Mesothelial cell of epicardium (in vitro differentiated cells): ENCODE results near the gene NBEAL1. TPM values are rescaled to one million over a fixed set of nuclear protein-coding genes. Genes with fewer than 3 reads are reported as not detected.
"Not testable (repeated sequence)": the region's sequence is repeated elsewhere in the genome, so short reads cannot be mapped to it uniquely, and the experiment has no call there.

Experiments used
- DNase-seq, 2 experiments: peaks; one replicate each; pipeline ENCODE4 v3.0.0; 2021; ENCODE audit warnings: low spot score in 2 of 2; ENCODE audit not compliant: unreplicated experiment in 2 of 2
- H3K27ac Mint-ChIP-seq: 2 replicates; pipeline ENCODE4 v1.8.0; 2021; ENCODE audit warnings: mixed read lengths
- H3K27me3 Mint-ChIP-seq: 2 replicates; pipeline ENCODE4 v1.8.0; 2021; ENCODE audit warnings: low read depth, mixed read lengths
- H3K36me3 Mint-ChIP-seq: 2 replicates; pipeline ENCODE4 v1.8.0; 2021; ENCODE audit warnings: mixed read lengths
- H3K4me1 Mint-ChIP-seq: 2 replicates; pipeline ENCODE4 v1.8.0; 2021; ENCODE audit warnings: mixed read lengths
- H3K4me3 Mint-ChIP-seq: 2 replicates; pipeline ENCODE4 v1.8.0; 2021; ENCODE audit warnings: mild to moderate bottlenecking, moderate library complexity, mixed read lengths
- H3K9me3 Mint-ChIP-seq: 2 replicates; pipeline ENCODE4 v1.8.0; 2021; ENCODE audit warnings: mixed read lengths
- CTCF ChIP-seq: fragments of 200-600 bp; sonication (generic); IDR thresholded peaks from one replicate; pipeline ENCODE4 v1.5.0; 2021; ENCODE audit warnings: antibody characterized with exemption; ENCODE audit not compliant: unreplicated experiment
- total RNA-seq: library from RNA; stranded (reverse); gene quantifications from 3 replicates; pipeline ENCODE4 v1.2.1, GENCODE V29; 2021

The NBEAL1 gene
- total RNA-seq, 1 donor from 2014 or later, result 36.6 TPM

GRCh38 chr2:203135105-203135504 is 120.4 kb downstream of the NBEAL1 start:
- Mint-ChIP-seq H3K4me3 (no peak overlapping the region), H3K27me3 (no peaks in the 10 kb centered on the region), H3K4me1 (peaks cover 2% of the 10 kb centered on the region), H3K27ac (no peak overlapping the region), H3K9me3 (no peaks in the 10 kb centered on the region), H3K36me3 (peaks cover 13% of the 10 kb centered on the region)
- no peak for TF ChIP-seq CTCF
- no peak for DNase-seq

- Mint-ChIP-seq H3K4me3 (no peak overlapping the region), H3K36me3 (peaks cover 11% of the 10 kb centered on the region), H3K27ac (no peak overlapping the region), H3K4me1 (peaks cover 5% of the 10 kb centered on the region), H3K9me3 (no peaks in the 10 kb centered on the region), H3K27me3 (no peaks in the 10 kb centered on the region)
- no peak for TF ChIP-seq CTCF
- DNase-seq, result no peak
Observed at GRCh38 chr2:203143391-203143790, 128.7 kb downstream of the NBEAL1 start.

- no peak overlapping the region for H3K4me3 Mint-ChIP-seq
- H3K27me3 Mint-ChIP-seq, result no peaks in the 10 kb centered on the region
- no peak for TF ChIP-seq CTCF
- peaks cover 7% of the 10 kb centered on the region for H3K4me1 Mint-ChIP-seq
- peaks cover 7% of the 10 kb centered on the region for H3K9me3 Mint-ChIP-seq
- peaks cover 27% of the 10 kb centered on the region for H3K36me3 Mint-ChIP-seq
- DNase-seq, result no peak
- H3K27ac Mint-ChIP-seq, result no peak overlapping the region
Observed at GRCh38 chr2:203149194-203149593, 134.5 kb downstream of the NBEAL1 start.

- Mint-ChIP-seq H3K9me3 (no peaks in the 10 kb centered on the region), H3K36me3 (peaks cover 26% of the 10 kb centered on the region), H3K4me3 (no peak overlapping the region), H3K27me3 (no peaks in the 10 kb centered on the region), H3K27ac (no peak overlapping the region), H3K4me1 (no peaks in the 10 kb centered on the region)
- no peak for TF ChIP-seq CTCF
- DNase-seq, result no peak
Observed at GRCh38 chr2:203155406-203155805, 140.7 kb downstream of the NBEAL1 start.

- not testable (repeated sequence) for DNase-seq, H3K27ac Mint-ChIP-seq, H3K27me3 Mint-ChIP-seq, H3K9me3 Mint-ChIP-seq, H3K4me3 Mint-ChIP-seq, H3K4me1 Mint-ChIP-seq
- H3K36me3 Mint-ChIP-seq, result peaks cover 27% of the 10 kb centered on the region
Observed at GRCh38 chr2:203162722-203163121, 148.0 kb downstream of the NBEAL1 start.

DNA sequence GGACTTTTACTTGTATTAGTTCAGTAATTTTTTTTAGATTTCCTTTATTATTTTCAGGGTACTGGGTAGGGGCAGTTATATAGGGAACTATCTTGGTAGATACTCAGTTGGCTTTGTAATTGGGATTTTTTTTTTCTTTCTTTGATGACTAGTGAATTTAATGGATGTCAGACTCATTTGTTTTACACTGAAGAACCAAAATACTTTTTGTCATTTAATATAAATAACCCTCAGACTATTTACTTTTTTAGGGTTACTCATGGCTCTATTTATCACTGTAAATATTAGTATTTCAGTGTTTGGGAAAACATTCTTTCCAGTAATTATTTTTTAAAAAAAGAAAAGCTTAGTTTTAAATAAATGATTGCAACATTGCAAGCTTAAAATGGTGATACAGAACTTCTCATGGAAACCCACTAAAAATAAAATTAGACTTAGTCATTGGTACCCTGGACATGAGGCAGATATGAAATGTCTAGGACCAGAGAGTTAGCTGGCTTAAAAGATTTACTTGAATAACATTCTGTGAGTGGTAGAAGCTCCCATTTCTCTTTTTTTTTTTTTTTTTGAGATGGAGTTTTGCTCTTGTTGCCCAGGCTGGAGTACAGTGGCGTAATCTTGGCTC is 149.7 kb downstream of the NBEAL1 start:
- TF ChIP-seq CTCF, result no peak
- Mint-ChIP-seq H3K36me3 (peaks cover 25% of the 10 kb centered on the region), H3K27ac (no peak overlapping the region), H3K9me3 (peaks cover 6% of the 10 kb centered on the region), H3K4me1 (no peaks in the 10 kb centered on the region), H3K4me3 (no peak overlapping the region), H3K27me3 (no peaks in the 10 kb centered on the region)
- DNase-seq, result no peak
